GM18907 (cell line): ENCODE results near the gene AGAP1.

Experiments used
- ATAC-seq: cut with Tn5 transposase; IDR thresholded peaks from one replicate; pipeline ENCODE4 v1.9.1; 2021; ENCODE audit warnings: mild to moderate bottlenecking, moderate library complexity; ENCODE audit not compliant: unreplicated experiment

AGAP1 gene

GRCh38 chr2:235546436-235546835 is 52.6 kb downstream of the AGAP1 start:
- no peak for ATAC-seq

GRCh38 chr2:235549735-235550377 is 56.0 kb downstream of the AGAP1 start:
- no peak for ATAC-seq

DNA sequence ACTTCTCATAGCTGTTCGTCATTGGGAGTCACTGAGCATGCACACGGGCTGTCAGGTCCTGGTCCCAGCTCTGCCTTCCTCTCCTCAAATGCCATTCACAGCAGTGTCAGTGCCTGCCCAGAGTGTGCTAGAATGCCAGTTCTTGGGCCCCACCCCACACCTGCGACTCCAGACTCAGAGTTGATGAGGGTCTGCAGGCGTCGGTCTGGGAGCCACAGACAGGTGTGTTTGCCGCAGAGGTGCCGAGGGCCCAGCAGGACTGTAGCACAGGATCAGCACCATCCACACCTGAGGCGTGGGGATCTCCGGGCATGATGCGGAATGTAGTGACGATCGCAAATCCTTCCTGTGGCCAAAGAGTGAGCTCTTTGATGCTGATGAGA is 56.5 kb downstream of the AGAP1 start:
- no peak for ATAC-seq

GRCh38 chr2:235550946-235551345 is 57.1 kb downstream of the AGAP1 start:
- ATAC-seq, result no peak

DNA sequence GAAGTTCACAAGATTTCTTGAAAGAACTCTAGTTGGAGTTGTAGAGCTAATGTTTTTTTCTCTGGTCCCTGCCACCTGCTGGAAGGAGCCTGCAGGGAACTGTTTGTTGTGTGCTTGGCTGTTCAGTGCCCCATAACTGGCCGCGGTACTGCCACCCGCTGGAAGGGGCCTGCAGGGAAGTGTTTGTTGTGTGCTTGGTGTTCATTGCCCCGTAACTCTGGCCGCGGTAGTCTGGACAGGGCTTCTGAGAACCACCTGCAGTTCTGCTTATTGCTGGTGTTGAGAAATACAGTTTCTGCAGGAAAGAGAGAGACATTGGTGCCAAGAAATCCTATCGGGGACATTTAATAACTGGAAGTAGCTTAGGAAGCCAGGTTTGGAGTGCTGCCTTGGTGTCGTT is 58.1 kb downstream of the AGAP1 start:
- no peak for ATAC-seq

DNA sequence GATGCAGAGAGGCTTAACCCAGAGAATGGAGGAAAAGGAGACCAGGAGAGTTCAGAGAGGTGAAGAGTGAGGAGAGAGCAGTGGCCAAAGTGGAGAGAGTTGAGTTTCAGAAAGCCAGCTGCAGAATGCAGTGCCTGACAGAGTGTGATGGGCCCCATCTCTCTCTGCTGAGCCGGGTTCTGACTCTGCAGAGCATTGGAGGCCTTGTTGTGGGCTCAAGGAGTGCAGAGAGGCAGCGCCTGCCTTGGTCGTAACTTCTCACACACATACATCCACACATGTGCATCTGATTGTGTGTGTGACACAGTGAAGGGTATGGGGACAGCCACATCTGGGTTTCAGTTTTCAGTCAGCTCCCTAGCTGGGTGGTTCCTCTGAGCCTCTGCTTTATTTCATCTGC is 58.8 kb downstream of the AGAP1 start:
- ATAC-seq, result no peak

DNA sequence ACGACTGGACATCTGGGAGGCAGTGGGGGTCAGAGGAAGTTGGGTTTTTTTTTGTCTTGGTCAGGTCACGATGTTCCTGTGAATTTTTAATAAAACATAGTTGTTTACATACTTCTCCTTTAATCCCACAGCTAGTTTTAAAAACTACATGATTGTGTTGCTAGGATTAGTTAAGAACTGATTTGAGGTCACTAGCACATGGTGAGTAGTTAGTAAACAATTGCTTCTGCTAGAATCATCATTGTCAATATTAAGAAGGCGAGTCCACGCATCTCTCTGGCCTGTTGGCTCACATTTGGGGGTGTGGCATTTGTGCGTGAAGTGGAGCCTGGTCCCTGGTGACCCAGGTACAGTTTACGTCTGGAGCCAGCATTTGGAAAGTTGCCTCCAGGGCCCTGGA is 59.4 kb downstream of the AGAP1 start:
- no peak for ATAC-seq

GRCh38 chr2:235553696-235554100 is 59.9 kb downstream of the AGAP1 start:
- no peak for ATAC-seq

DNA sequence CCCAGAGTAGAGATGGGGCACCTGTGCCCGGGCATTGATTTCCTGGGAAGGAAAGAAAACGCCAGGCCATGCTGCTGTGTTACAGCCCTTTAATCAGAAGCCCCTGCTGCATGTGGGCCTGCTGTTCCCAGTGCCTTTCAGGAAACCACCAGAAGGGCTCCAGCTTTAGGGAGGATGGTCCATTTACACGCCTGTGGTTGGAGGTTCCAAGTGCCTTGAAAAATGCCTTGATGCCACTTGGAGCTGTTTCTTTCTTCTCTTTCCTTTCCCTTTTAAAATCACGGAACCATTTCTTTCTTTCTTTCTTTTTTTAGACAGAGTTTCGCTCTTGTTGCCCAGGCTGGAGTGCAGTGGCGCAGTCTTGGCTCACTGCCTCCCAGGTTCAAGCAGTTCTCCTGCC is 60.5 kb downstream of the AGAP1 start:
- no peak for ATAC-seq

DNA sequence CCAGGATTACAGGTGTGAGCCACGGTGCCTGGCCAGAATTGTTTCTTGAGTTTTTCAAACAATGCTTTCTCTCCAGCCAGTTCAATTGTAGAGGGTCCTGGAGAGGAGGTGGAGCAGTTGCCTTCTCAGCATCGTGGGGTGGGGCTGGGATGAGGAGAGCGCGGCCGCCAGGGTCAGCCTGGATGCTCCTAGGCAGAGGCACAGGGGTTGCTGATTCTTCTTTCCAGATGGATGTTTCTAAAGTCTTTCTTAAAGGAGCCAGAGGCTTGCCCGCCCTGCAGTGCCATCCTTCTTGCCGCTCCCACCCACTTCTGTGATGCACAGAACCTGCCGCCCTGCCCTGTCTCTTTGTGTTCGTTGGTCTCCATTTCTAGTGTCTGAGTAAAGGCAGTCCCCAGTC is 61.1 kb downstream of the AGAP1 start:
- ATAC-seq, result no peak

DNA sequence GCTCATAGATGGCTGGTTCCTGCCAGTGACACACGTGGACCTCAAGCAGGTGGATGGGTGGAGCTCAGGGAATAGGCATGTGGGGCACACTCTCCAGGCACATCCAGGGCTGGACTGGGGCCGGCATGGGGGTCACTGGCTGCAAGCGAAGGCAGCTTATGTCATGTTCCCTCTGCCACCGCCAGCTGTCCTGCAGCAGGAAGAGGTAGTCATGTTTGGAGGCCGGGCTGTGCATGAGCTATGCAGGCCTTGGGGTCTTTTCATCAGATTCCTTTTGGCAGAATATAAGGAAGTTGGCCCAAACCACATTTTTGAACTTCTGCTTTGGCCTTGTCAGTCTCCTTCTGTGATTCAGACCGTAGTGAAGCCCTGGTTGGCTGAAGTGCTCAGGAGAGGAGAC is 61.5 kb downstream of the AGAP1 start:
- ATAC-seq, result no peak

DNA sequence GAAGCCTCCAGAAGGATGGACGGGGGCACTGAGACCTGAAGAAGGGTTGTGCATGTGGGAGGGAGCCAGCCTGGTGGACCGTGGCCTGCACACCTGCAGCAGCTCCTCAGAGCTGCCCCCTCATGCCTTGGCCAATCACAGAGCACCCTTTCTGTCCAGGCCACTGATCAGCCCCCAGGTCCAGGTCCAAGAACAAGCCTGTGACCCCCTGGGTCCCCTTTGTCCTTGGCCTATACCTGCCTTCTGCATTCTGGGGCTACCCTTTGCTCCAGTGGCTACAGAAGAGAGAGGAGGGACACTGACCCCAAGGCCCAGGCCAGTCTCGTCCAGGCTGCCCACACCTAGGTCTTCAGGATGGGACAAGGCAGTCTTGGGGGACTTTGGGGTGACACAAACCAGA is 62.2 kb downstream of the AGAP1 start:
- ATAC-seq, result no peak

DNA sequence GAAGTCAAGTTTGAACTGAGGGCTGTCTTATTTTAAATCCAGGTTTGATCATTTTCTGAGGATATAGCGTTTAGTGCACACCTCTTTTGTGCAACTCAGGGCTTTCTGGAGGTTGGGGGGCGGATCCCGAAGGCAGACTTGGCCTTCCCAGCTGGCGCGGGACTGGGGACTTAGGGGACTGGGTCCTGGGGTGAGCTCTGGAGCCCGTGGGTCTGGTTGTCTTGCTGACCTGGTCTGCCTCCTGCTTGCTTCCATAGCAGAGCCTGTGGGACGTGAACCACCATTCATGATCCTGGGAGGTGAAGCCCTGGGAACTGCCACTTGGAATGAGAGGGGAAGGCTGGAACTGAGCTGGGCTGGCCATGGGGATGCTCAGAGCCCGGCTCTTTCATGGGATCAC is 63.1 kb downstream of the AGAP1 start:
- ATAC-seq, result no peak

DNA sequence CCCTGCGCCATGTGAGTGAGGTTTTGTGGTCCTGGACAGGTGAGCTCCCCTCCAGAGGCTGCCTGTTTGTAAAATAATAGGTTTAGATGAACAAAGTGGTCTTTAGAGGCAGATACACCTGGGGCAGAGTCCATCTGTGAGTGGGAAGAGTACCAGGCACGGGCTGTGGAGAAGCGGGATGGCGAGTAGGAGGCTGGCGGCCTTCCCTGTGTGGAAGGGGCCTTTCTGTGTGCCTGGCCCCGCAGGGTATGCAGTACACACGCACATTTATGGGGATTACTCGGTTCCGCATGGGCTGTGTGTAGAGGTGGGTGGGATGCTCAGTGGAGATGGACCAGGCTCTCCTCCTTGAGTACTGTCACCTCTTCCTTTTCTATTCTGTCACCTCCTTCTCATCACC is 64.1 kb downstream of the AGAP1 start:
- ATAC-seq, result no peak

DNA sequence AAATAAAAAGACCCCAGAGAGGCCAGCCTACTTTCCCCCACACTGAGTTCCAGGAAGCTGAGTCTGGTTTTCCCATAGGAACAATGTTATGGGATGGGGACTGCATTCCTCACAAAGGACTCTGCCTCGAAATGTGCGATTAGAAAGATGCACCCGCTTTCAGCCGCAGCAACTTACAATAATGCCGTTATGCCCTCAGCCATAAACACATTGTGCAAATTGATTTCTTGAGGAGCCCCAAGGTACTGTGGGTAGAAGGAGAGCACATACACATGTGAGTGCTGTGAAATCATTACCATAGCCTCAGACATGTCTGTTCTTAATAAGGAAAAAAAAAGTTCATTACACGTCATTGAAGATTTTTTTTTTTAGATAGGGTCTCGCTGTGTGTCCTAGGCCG is 64.7 kb downstream of the AGAP1 start:
- no peak for ATAC-seq

- no peak for ATAC-seq
Observed at GRCh38 chr2:235560345-235560744, 66.5 kb downstream of the AGAP1 start.

DNA sequence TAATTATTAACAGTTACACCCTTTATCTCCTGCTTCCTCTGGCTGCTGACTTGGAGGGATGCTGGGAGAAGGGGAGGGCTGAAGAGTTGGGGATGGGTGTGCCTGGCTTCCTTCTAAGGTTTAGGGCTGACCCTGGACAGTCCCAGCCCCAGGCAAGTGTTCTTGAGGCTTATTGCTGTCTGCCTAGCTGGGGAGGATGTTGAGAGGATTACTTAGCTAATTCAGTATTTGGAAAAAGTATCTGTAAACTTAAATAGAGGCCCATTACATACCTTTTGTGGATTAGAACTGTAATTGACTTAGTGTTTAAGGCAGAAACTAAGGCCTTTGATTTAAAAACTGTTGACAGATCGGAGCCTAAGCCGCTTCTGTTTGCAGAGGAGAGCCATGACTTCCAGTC is 67.6 kb downstream of the AGAP1 start:
- no peak for ATAC-seq

GRCh38 chr2:235562065-235562747 is 68.4 kb downstream of the AGAP1 start:
- no peak for ATAC-seq

DNA sequence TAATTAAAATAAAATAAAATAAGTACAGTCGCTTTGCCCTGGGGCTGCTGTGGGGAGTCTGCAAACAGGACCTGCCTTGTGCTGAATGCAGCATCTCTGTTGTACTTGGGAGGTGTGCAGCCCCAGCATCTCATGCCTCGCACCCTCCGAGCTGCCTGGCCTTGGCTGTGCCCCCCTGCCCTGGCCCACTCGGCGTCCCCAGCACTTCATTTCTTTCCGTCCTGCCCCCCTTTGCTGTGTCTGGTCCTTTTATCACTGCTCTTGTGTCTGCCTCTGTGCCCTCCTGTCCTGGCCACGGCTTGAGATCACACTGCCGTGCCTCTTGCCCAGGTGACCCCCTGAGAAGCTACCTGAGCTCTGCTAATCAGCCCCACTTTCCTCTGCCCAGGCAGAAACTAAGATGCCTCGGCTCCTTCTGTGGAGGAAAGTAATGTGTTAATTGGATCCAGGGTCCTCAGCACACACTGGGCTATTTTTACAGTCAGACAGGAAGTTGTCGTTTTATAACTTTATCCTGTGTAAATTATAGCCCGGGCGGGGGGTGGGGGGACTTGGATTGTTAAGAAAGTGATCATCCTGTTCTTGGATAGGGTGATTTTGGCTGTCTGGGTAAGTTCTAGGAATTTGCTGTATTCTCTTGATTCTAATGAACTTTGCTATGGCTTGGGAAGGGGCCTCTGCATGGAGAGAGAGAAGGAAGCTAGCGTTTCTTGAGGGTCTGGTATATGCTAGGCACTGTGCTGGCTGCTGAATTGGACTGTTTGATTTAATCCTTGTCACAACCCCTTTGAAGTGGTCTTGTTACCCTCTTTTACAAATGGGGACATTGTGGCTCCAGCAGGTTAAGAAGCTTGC is 69.4 kb downstream of the AGAP1 start:
- no peak for ATAC-seq

DNA sequence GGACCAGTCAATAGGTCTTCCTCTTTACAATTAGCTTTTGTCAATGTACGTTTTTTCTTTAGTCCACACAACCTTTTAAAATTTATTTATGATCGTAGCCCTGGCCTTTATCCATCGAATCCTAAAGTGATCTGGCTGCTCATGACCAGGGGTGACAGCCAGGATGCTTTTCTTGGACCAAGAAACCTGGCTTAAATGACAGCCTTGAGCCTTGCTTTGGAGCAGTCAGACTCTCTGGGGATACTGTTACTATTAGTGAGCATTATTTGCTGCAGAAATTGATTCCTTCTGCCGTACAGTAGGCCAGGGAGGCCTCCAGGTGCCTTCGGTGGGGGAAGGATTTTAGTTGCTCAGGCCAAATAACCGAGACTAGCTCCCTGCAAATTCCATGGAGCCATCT is 70.2 kb downstream of the AGAP1 start:
- no peak for ATAC-seq

DNA sequence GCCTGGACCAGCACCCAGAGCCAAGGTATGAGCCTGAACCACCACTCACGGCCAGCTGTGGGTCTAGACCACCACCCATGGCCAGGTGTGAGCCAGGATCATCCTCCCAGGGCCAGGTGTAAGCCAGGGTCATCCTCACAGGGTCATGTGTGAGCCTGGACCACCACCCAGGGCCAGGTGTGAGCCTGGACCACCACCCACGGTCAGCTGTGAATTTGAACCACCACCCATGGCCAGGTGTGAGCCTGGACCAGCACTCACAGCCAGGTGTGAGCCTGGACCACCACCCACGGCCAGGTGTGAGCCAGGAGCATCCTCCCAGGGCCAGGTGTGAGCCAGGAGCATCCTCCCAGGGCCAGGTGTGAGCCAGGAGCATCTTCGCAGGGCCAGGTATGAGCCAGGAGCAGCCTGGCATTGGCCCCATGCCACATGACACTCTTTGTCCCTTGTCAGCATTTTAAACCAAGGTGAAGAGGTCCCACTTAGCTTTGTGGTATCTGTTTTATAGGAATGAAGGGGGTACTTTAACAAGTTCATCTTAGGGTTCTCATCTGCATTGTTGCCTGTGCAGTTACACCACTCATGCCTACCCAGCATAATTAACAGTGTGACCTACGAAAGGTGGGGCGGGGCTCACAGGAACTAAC is 71.2 kb downstream of the AGAP1 start:
- no peak for ATAC-seq

DNA sequence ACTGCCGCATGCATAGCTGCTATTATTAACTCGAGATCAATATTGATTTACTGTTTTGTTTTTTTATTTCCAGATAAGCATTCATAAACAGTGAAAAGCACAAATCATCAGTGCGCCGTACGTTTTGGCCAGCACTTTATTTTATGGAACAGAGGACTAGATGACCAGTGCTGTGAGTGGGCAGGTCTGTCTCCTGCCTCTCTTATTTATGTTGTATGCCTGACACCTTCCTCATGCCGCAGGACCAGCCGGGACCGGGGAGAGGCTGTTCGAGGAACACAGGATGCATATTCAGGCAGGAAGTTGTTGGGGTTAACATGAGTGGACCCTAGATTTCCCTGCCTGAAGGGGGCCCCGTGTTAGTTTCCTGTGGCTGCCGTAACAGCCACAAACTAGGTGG is 72.6 kb downstream of the AGAP1 start:
- ATAC-seq, result no peak
